Measurements from ENCODE around the gene SLC39A8.

DNA sequence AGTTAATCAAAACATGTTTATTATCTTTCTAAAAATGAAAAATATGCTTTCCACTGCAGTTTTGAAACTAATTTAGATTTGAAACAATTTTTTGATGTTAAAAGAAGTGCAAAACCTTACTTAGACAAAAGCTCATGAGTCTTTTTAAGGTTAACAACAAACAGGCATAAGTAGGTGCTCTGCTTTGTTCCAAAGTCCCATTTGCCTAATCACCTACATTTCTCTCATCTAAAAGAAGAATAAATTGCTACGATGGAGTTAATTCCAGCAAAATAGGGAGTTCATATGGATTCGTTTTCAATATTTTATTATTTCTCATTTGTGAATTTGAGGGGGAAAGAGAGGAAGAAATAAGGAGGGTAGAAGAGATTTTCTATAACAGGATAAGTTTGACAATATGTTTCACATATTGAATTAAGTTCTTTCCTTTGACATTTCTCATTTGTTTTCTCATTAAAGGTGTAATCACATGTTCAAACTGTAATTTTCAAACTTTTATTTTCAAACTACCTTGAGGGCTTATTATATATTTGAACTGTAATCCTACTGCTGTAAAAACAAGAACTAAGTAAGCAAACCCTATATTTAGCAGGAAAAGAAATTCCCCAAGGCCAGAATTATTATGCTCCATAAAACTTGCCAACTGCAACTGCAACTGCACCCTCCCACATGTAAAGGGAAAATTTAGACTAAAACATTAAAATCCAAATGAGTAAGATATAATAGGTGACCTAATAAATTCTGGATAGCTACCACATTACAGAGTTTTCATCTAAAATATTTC lies 9.6 kb upstream of the SLC39A8 start:
- TF ChIP-seq TEAD4 (IDR thresholded peaks at IDR 0.05) (no peak), RAD21 (IDR thresholded peaks at IDR 0.05; ENCODE audit: low read depth) (no peak), CEBPB (IDR thresholded peaks at IDR 0.05) (no peak), TAF1 (IDR thresholded peaks at IDR 0.05; ENCODE audit: low read depth) (no peak), YY1 (IDR thresholded peaks at IDR 0.05; ENCODE audit: low read depth) (no peak), TCF12 (IDR thresholded peaks at IDR 0.05; ENCODE audit: low read depth) (no peak), EP300 (IDR thresholded peaks at IDR 0.05; ENCODE audit: borderline replicate concordance) (no peak), NFIC (IDR thresholded peaks at IDR 0.05) (no peak), EGR1 (IDR thresholded peaks at IDR 0.05) (no peak), CREB1 (IDR thresholded peaks at IDR 0.05; ENCODE audit: low read depth) (no peak)
- TF ChIP-seq, protein P1, sequence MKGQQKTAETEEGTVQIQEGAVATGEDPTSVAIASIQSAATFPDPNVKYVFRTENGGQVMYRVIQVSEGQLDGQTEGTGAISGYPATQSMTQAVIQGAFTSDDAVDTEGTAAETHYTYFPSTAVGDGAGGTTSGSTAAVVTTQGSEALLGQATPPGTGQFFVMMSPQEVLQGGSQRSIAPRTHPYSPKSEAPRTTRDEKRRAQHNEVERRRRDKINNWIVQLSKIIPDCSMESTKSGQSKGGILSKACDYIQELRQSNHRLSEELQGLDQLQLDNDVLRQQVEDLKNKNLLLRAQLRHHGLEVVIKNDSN (IDR thresholded peaks at IDR 0.05) = no peak
- TF ChIP-seq, protein P2, sequence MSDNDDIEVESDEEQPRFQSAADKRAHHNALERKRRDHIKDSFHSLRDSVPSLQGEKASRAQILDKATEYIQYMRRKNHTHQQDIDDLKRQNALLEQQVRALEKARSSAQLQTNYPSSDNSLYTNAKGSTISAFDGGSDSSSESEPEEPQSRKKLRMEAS (IDR thresholded peaks at IDR 0.05) = no peak
